Hepatocyte (in vitro differentiated cells): ENCODE measurements around the gene TMEM272. TPM values are rescaled to one million over a fixed set of nuclear protein-coding genes. Genes with fewer than 3 reads are reported as not detected.

Experiments used
- DNase-seq: peaks from one replicate; pipeline ENCODE4 v3.0.0-alpha.2; 2016; ENCODE audit warnings: low spot score
- H2AFZ ChIP-seq: fragments of 200-600 bp; sonication (generic); 2 replicates; pipeline ENCODE4 v1.6.0; 2016; ENCODE audit warnings: antibody characterized with exemption, mild to moderate bottlenecking
- H3K27ac ChIP-seq: fragments of 200-600 bp; sonication (generic); 2 replicates; pipeline ENCODE4 v1.5.1; 2016; ENCODE audit warnings: mild to moderate bottlenecking
- H3K27me3 ChIP-seq: fragments of 200-600 bp; sonication (generic); 2 replicates; pipeline ENCODE4 v1.6.1; 2016
- H3K36me3 ChIP-seq: fragments of 200-600 bp; sonication (generic); replicated peaks from 2 replicates; pipeline ENCODE4 v1.5.1; 2016; ENCODE audit warnings: low read depth; ENCODE audit not compliant: insufficient read depth
- H3K4me1 ChIP-seq: fragments of 200-600 bp; sonication (generic); 2 replicates; pipeline ENCODE4 v1.5.1; 2016; ENCODE audit warnings: mild to moderate bottlenecking, moderate library complexity; ENCODE audit not compliant: insufficient read depth
- H3K4me2 ChIP-seq: fragments of 200-600 bp; sonication (generic); 2 replicates; pipeline ENCODE4 v1.6.0; 2016
- H3K4me3 ChIP-seq: fragments of 200-600 bp; sonication (generic); 2 replicates; pipeline ENCODE4 v1.5.1; 2016; ENCODE audit warnings: mild to moderate bottlenecking
- H3K79me2 ChIP-seq: fragments of 200-600 bp; sonication (generic); 2 replicates; pipeline ENCODE4 v1.6.0; 2017; ENCODE audit warnings: mild to moderate bottlenecking
- H3K9me2 ChIP-seq: fragments of 200-600 bp; sonication (generic); replicated peaks from 2 replicates; pipeline ENCODE4 v1.6.0; 2017; ENCODE audit warnings: mild to moderate bottlenecking; ENCODE audit not compliant: insufficient read depth
- H3K9me3 ChIP-seq: fragments of 200-600 bp; sonication (generic); 2 replicates; pipeline ENCODE4 v1.5.1; 2016; ENCODE audit warnings: low read depth, mild to moderate bottlenecking
- H4K20me1 ChIP-seq: fragments of 200-600 bp; sonication (generic); 2 replicates; pipeline ENCODE4 v1.6.0; 2016; ENCODE audit warnings: mild to moderate bottlenecking; ENCODE audit not compliant: insufficient read depth, poor library complexity, severe bottlenecking
- EZH2 ChIP-seq: fragments of 200-600 bp; sonication (generic); IDR thresholded peaks from 2 replicates; pipeline ENCODE4 v1.6.1; 2016; ENCODE audit warnings: antibody characterized with exemption, mild to moderate bottlenecking, borderline replicate concordance
- EZH2phosphoT487 ChIP-seq: fragments of 200-600 bp; sonication (generic); IDR thresholded peaks from one replicate; pipeline ENCODE4 v1.6.1; 2018; ENCODE audit warnings: antibody characterized with exemption, mild to moderate bottlenecking, low read depth, moderate library complexity; ENCODE audit not compliant: unreplicated experiment, severe bottlenecking
- WGBS: methylation state at CpG from one replicate; pipeline ENCODE4 v1.1.6; 2016; ENCODE audit warnings: low lambda C conversion rate; ENCODE audit errors: missing lambda C conversion rate; 5-methylcytosine and 5-hydroxymethylcytosine counted together
- polyA plus RNA-seq: library from polyadenylated mRNA; unstranded; fragments of >200 nt; fragmentation: Nextera tagmentation; extraction: Ambion mirVana; gene quantifications from 2 replicates; pipeline ENCODE4 v1.2.1, GENCODE V29; 2016
- total RNA-seq: library from RNA; depleted of rRNA; stranded (reverse); fragments of >200 nt; gene quantifications from 2 replicates; pipeline ENCODE4 v1.2.3, GENCODE V29; 2014
- TF ChIP-seq, protein P1 (sequence below): fragments of 200-600 bp; sonication (generic); IDR thresholded peaks from 2 replicates; pipeline ENCODE4 v1.5.1; 2016; ENCODE audit warnings: antibody characterized with exemption, mild to moderate bottlenecking; ENCODE audit not compliant: poor library complexity

The TMEM272 gene
- total and polyA plus RNA-seq, 2 experiments from 2014 or later: 0.20 to 0.23 TPM

- 21% methylated on average over 31 of the region's 31 CpGs for WGBS
- TF ChIP-seq EZH2phosphoT487 (no peak), EZH2 (no peak)
- TF ChIP-seq, protein P1, sequence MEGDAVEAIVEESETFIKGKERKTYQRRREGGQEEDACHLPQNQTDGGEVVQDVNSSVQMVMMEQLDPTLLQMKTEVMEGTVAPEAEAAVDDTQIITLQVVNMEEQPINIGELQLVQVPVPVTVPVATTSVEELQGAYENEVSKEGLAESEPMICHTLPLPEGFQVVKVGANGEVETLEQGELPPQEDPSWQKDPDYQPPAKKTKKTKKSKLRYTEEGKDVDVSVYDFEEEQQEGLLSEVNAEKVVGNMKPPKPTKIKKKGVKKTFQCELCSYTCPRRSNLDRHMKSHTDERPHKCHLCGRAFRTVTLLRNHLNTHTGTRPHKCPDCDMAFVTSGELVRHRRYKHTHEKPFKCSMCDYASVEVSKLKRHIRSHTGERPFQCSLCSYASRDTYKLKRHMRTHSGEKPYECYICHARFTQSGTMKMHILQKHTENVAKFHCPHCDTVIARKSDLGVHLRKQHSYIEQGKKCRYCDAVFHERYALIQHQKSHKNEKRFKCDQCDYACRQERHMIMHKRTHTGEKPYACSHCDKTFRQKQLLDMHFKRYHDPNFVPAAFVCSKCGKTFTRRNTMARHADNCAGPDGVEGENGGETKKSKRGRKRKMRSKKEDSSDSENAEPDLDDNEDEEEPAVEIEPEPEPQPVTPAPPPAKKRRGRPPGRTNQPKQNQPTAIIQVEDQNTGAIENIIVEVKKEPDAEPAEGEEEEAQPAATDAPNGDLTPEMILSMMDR: no peak
- Histone ChIP-seq H3K27ac (peak overlapping the region; percentile 98), H3K9me2 (no peaks in the 10 kb centered on the region), H3K4me3 (peak overlapping the region; percentile 57), H3K4me1 (peaks cover 16% of the 10 kb centered on the region), H4K20me1 (no peaks in the 10 kb centered on the region), H3K9me3 (no peaks in the 10 kb centered on the region), H3K79me2 (no peaks in the 10 kb centered on the region), H3K27me3 (no peaks in the 10 kb centered on the region), H2AFZ (peak overlapping the region; percentile 46), H3K4me2 (peak overlapping the region; percentile 78), H3K36me3 (no peaks in the 10 kb centered on the region)
- peak; percentile 32 for DNase-seq
Observed at GRCh38 chr13:51804295-51805172, 40.4 kb downstream of the TMEM272 start.

GRCh38 chr13:51803422-51804294, 41.3 kb downstream of the TMEM272 start, which contains the start of gene DHRS12:
Gene DHRS12 (minus strand): TSS chr13:51804163. CDS start chr13:51799659, 4,504 bp downstream.
- no peaks in the 10 kb centered on the region for H4K20me1 ChIP-seq
- peak within 1 kb of the TSS; percentile 98 for H3K27ac ChIP-seq
- H3K9me2 ChIP-seq: no peaks in the 10 kb centered on the region
- peak within 1 kb of the TSS; percentile 46 for H2AFZ ChIP-seq
- no peaks in the 10 kb centered on the region for H3K36me3 ChIP-seq
- H3K4me1 ChIP-seq: peaks cover 16% of the 10 kb centered on the region
- no peaks in the 10 kb centered on the region for H3K27me3 ChIP-seq
- no peaks in the 10 kb centered on the region for H3K79me2 ChIP-seq
- TF ChIP-seq, protein P1: no peak
- TF ChIP-seq EZH2 (no peak), EZH2phosphoT487 (no peak)
- peak within 1 kb of the TSS; percentile 78 for H3K4me2 ChIP-seq
- H3K4me3 ChIP-seq: peak within 1 kb of the TSS; percentile 57
- peak; percentile 96 for DNase-seq
- 2% methylated on average over 85 of the region's 91 CpGs for WGBS
- no peaks in the 10 kb centered on the region for H3K9me3 ChIP-seq

DNA sequence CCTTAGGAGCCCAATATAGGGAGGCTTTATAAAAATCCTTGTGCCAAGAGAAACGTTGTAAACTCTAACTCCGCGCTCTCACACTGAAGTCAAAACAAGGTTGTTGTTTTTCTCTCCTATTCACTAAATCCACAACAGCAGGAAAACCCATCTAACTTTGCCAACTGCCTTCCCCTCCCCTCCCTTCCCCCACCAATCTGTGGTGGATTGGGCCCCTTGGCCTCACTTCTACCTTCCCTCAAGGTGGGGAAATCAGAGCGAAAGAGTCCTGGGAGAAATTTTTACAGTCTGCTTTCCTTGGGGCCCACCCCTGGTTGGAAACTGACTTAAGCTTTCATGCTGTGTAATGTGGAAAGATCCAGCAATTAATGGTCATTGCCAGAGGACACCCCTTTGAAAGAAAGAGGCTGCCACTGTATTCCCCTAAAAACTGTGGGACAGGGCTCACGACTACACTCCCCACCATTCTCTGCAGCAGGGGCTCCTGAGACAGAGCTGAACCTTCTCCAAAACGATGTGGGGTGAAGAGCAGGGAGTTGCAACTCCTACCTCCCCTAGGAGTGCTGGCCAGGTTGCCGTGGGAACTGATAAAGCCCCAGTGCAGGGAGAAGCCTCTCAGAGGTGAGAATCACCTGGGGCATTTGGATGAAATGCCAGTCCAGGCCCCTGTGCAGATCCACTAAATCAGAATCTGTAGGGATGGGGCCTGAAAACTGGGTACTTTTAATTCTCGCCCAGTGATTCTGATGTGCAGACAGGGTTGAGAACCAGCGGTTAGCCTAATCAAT, 42.2 kb downstream of the TMEM272 start:
- Histone ChIP-seq H3K36me3 (no peaks in the 10 kb centered on the region), H3K9me2 (no peaks in the 10 kb centered on the region), H3K4me2 (peak overlapping the region; percentile 78), H3K4me3 (peak overlapping the region; percentile 57), H3K79me2 (no peaks in the 10 kb centered on the region), H3K27ac (peak overlapping the region; percentile 98), H2AFZ (peak overlapping the region; percentile 46), H3K27me3 (no peaks in the 10 kb centered on the region), H3K9me3 (no peaks in the 10 kb centered on the region), H3K4me1 (peaks cover 16% of the 10 kb centered on the region), H4K20me1 (no peaks in the 10 kb centered on the region)
- no peak for TF ChIP-seq EZH2phosphoT487
- TF ChIP-seq EZH2: no peak
- TF ChIP-seq, protein P1: no peak
- DNase-seq: no peak
- 57% methylated on average over 9 of the region's 9 CpGs for WGBS
